DND-41 (cell line): Measurements from ENCODE around the gene CFAP45.

Experiments used
- CTCF ChIP-seq: IDR thresholded peaks from 2 replicates; pipeline ENCODE4 v1.5.1; 2012; ENCODE audit warnings: borderline replicate concordance, low read length, moderate library complexity, mild to moderate bottlenecking; ENCODE audit not compliant: poor library complexity, severe bottlenecking; ENCODE audit errors: extremely low read depth
- EZH2 ChIP-seq: IDR thresholded peaks from 3 replicates; pipeline ENCODE4 v1.6.1; 2012; ENCODE audit warnings: borderline replicate concordance, low read depth, mild to moderate bottlenecking, moderate library complexity, low read length, inconsistent platforms; ENCODE audit not compliant: severe bottlenecking

GRCh38 chr1:159917533-159918351 lies 17.8 kb upstream of the CFAP45 start:
- no peak for TF ChIP-seq CTCF
- TF ChIP-seq EZH2: no peak
